Measurements from ENCODE around the gene ZBTB47.

Gene ZBTB47

GRCh38 chr3:42708611-42709151, 55.2 kb downstream of the ZBTB47 start:
- no peak for DNase-seq (ENCODE audit: low read depth, low spot score)
- TF ChIP-seq CTCF (IDR thresholded peaks at IDR 0.05; ENCODE audit: insufficient read depth, low read length, missing control alignments): no peak
- H3K4me3 ChIP-seq (ENCODE audit: low read depth, low read length): no peak overlapping the region
- ChIA-PET CTCF (no interaction called here), POLR2A (no interaction called here)

- CTCF ChIA-PET: no interaction called here
- H3K4me3 ChIP-seq (ENCODE audit: low read depth, low read length): no peak overlapping the region
- DNase-seq (ENCODE audit: low read depth, low spot score): no peak
- no peak for TF ChIP-seq CTCF (IDR thresholded peaks at IDR 0.05; ENCODE audit: insufficient read depth, low read length, missing control alignments)
- POLR2A ChIA-PET: no interaction called here
Observed at GRCh38 chr3:42709621-42710020, 56.1 kb downstream of the ZBTB47 start.

GRCh38 chr3:42710323-42711021, 57.0 kb downstream of the ZBTB47 start:
- no peak for DNase-seq (ENCODE audit: low read depth, low spot score)
- ChIA-PET POLR2A (no interaction called here), CTCF (interaction anchor here (1.3 kb wide), 1 partner anchor 41 kb away, joined by 3 read pairs; no protein-coding TSS in a partner anchor)
- no peak overlapping the region for H3K4me3 ChIP-seq (ENCODE audit: low read depth, low read length)
- TF ChIP-seq CTCF (IDR thresholded peaks at IDR 0.05; ENCODE audit: insufficient read depth, low read length, missing control alignments): no peak

GRCh38 chr3:42711491-42712343, 58.2 kb downstream of the ZBTB47 start:
- no peak overlapping the region for H3K4me3 ChIP-seq (ENCODE audit: low read depth, low read length)
- TF ChIP-seq CTCF (IDR thresholded peaks at IDR 0.05; ENCODE audit: insufficient read depth, low read length, missing control alignments): no peak
- DNase-seq (ENCODE audit: low read depth, low spot score): no peak
- CTCF ChIA-PET: interaction anchor here (0.6 to 1.3 kb wide), 3 partner anchors 31 to 696 kb away, joined by 3 read pairs; no protein-coding TSS in a partner anchor
- POLR2A ChIA-PET: no interaction called here

GRCh38 chr3:42712344-42712648, 58.8 kb downstream of the ZBTB47 start:
- CTCF ChIA-PET: interaction anchor here (1.2 kb wide), 1 partner anchor 31 kb away, joined by 3 read pairs; no protein-coding TSS in a partner anchor
- no peak overlapping the region for H3K4me3 ChIP-seq (ENCODE audit: low read depth, low read length)
- no peak for DNase-seq (ENCODE audit: low read depth, low spot score)
- no peak for TF ChIP-seq CTCF (IDR thresholded peaks at IDR 0.05; ENCODE audit: insufficient read depth, low read length, missing control alignments)
- POLR2A ChIA-PET: no interaction called here

Data from AG04449 (cell line).